ENCODE data around the gene PRICKLE3.
A peak's percentile ranks its signal among the peaks of the same experiment; 100 is the strongest.

The PRICKLE3 gene

DNA sequence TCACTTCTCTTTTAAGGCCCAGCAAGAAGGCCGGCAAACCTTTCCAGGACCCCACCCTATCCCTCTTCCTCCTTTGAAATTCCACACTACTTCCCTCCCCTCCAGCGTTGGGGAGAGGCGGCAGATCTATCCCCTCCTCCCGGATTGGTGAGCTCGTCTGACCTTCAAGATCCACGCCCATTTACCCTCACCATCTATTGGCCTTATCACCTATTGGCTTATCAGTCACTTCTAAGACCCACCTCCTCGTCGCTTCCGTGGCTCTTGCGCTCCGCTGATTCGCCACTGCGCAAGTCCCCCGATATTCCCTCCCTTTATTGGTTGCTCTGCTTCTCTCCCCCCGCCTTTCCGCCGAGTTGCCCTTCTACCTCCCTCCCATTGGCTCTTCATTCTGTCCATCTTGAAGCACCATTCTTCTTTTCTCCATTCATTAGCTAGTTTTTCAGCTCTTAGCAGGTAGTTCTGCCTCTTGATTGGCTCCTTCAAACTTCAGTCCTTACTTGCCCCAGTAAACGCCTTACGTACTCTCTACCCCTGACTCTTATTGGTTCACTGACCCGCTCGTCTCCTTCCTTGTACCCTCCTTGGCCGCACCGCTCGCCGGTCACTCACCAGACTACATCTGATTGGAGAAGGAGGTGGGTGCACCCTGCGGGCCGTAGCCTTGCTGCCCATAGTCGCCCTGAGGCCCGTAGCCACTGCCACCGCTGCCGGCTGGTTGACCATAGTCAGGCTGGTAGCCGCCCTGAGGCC, 4.8 kb upstream of the PRICKLE3 start:
- Histone ChIP-seq H3K36me3 (ENCODE audit: low read length) (no peaks in the 10 kb centered on the region), H2AFZ (ENCODE audit: low read depth, low read length, severe bottlenecking) (peak overlapping the region; percentile 71), H3K4me3 (ENCODE audit: insufficient read depth, low read length, poor library complexity, severe bottlenecking) (peak overlapping the region; percentile 79), H3K9me3 (ENCODE audit: insufficient read depth, low read length) (no peaks in the 10 kb centered on the region), H3K9ac (ENCODE audit: low read length) (peak overlapping the region; percentile 84), H3K27ac (ENCODE audit: low read depth, low read length) (peak overlapping the region; percentile 72), H3F3A (ENCODE audit: insufficient read depth) (peaks cover 9% of the 10 kb centered on the region; the same call in 1 of the 2 replicates), H4K20me1 (ENCODE audit: low read depth, low read length) (no peaks in the 10 kb centered on the region), H3K4me2 (ENCODE audit: low read depth, low read length, poor library complexity, severe bottlenecking) (peak overlapping the region; percentile 84), H3K9me2 (replicated peaks; ENCODE audit: insufficient read depth, low read length) (no peaks in the 10 kb centered on the region), H3K79me2 (ENCODE audit: insufficient read depth, low read length) (no peaks in the 10 kb centered on the region), H3K27me3 (ENCODE audit: low read length) (no peaks in the 10 kb centered on the region)
- TF ChIP-seq CTCF (IDR thresholded peaks at IDR 0.05; ENCODE audit: insufficient read depth, low read length, poor library complexity, severe bottlenecking) (no peak), EZH2phosphoT487 (conservative IDR thresholded peaks at IDR 0.05; ENCODE audit: low read length) (no peak)

DNA sequence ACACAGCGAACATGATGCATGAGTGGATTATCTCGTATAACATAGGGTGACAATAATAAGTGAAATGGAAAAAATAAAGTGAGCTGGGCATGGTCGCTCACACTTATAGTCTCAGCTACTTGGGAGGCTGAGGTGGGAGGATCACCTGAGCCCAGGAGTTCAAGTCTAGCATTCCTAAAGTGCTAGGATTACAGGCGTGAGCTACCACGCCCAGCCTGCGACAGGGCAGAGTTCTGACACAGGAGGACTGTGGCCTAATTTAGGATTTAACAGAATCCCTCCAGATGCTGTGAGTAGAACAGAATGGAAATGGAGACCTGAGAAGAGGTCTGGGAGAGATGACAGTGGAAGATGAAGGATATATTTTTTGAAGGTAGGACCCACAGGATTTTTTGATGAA, 3.4 kb upstream of the PRICKLE3 start:
- no peaks in the 10 kb centered on the region for H3K9me2 ChIP-seq (replicated peaks; ENCODE audit: insufficient read depth, low read length)
- no peak for TF ChIP-seq CTCF (IDR thresholded peaks at IDR 0.05; ENCODE audit: insufficient read depth, low read length, poor library complexity, severe bottlenecking)
- no peak for TF ChIP-seq EZH2phosphoT487 (conservative IDR thresholded peaks at IDR 0.05; ENCODE audit: low read length)
- H3F3A ChIP-seq (ENCODE audit: insufficient read depth): peaks cover 9% of the 10 kb centered on the region; the same call in 1 of the 2 replicates
- no peaks in the 10 kb centered on the region for H3K36me3 ChIP-seq (ENCODE audit: low read length)
- no peaks in the 10 kb centered on the region for H3K9me3 ChIP-seq (ENCODE audit: insufficient read depth, low read length)
- no peak overlapping the region for H3K4me3 ChIP-seq (ENCODE audit: insufficient read depth, low read length, poor library complexity, severe bottlenecking)
- H4K20me1 ChIP-seq (ENCODE audit: low read depth, low read length): no peaks in the 10 kb centered on the region
- no peaks in the 10 kb centered on the region for H3K27me3 ChIP-seq (ENCODE audit: low read length)
- peak overlapping the region; percentile 53 for H3K4me2 ChIP-seq (ENCODE audit: low read depth, low read length, poor library complexity, severe bottlenecking)
- no peak overlapping the region for H2AFZ ChIP-seq (ENCODE audit: low read depth, low read length, severe bottlenecking)
- H3K27ac ChIP-seq (ENCODE audit: low read depth, low read length): no peak overlapping the region
- H3K79me2 ChIP-seq (ENCODE audit: insufficient read depth, low read length): 0 out of 2 replicates have a peak, but pooled peaks cover 7% of the 10 kb centered on the region
- no peak overlapping the region for H3K9ac ChIP-seq (ENCODE audit: low read length)

- no peak for TF ChIP-seq CTCF (IDR thresholded peaks at IDR 0.05; ENCODE audit: insufficient read depth, low read length, poor library complexity, severe bottlenecking)
- no peak for TF ChIP-seq EZH2phosphoT487 (conservative IDR thresholded peaks at IDR 0.05; ENCODE audit: low read length)
- Histone ChIP-seq H3K4me2 (ENCODE audit: low read depth, low read length, poor library complexity, severe bottlenecking) (no peak overlapping the region), H3K4me3 (ENCODE audit: insufficient read depth, low read length, poor library complexity, severe bottlenecking) (no peak overlapping the region), H3K9me3 (ENCODE audit: insufficient read depth, low read length) (no peaks in the 10 kb centered on the region), H2AFZ (ENCODE audit: low read depth, low read length, severe bottlenecking) (no peak overlapping the region), H3K79me2 (ENCODE audit: insufficient read depth, low read length) (0 out of 2 replicates have a peak, but pooled peaks cover 7% of the 10 kb centered on the region), H3K27ac (ENCODE audit: low read depth, low read length) (no peak overlapping the region), H3F3A (ENCODE audit: insufficient read depth) (peaks cover 9% of the 10 kb centered on the region; the same call in 1 of the 2 replicates), H4K20me1 (ENCODE audit: low read depth, low read length) (no peaks in the 10 kb centered on the region), H3K9me2 (replicated peaks; ENCODE audit: insufficient read depth, low read length) (no peaks in the 10 kb centered on the region), H3K27me3 (ENCODE audit: low read length) (no peaks in the 10 kb centered on the region), H3K36me3 (ENCODE audit: low read length) (no peaks in the 10 kb centered on the region), H3K9ac (ENCODE audit: low read length) (no peak overlapping the region)
Measured at GRCh38 chrX:49188468-49189076, 2.4 kb upstream of the PRICKLE3 start.
